Measurements from ENCODE around the gene POU3F1. TPM values are rescaled to one million over a fixed set of nuclear protein-coding genes. Genes with fewer than 3 reads are reported as not detected.

Gene POU3F1
- total and polyA plus RNA-seq, 2 of the 4 experiments (the other 2 are of a cell fraction): not detected

GRCh38 chr1:38029081-38029681 is 17.4 kb downstream of the POU3F1 start:
- ATAC-seq (ENCODE audit: low read depth) (peak; percentile 15; the same call in 1 of the 2 replicates), DNase-seq (no peak)
- dilution Hi-C loops (cut with HindIII; ENCODE audit: low sequenced_read_pairs, unreplicated experiment) (no loop called here), in situ Hi-C loops (cut with MboI; ENCODE audit: low sequenced_read_pairs) (loop anchor here (5.0 kb wide), 1 partner anchor 803 kb away; no protein-coding TSS in a partner anchor), intact Hi-C loops (cut with micrococcal nuclease) (loop anchor here (5.0 kb wide), 1 partner anchor 473 kb away; no protein-coding TSS in a partner anchor)
- peak overlapping the region; percentile 55; the same call in 1 of the 2 replicates for H3K14ac ChIP-seq (replicated peaks; ENCODE audit: low read depth, low read length)
- H4K8ac ChIP-seq (ENCODE audit: low read depth in 2 of 2, low read length in 2 of 2): peak overlapping the region; percentile 53 to 87; a peak in 3 of 4 replicates
- H4K5ac ChIP-seq (ENCODE audit: low read depth, low read length): no peak overlapping the region
- no peak overlapping the region; the same call in 1 of the 2 replicates for H3K4me2 ChIP-seq (ENCODE audit: low read depth, low read length)
- H2AFZ ChIP-seq (replicated peaks; ENCODE audit: low read length, poor library complexity): peak overlapping the region; percentile 89
- BruUV-seq (replicated peaks): no TSS peak
- no peak overlapping the region for H3K4me3 ChIP-seq (ENCODE audit: insufficient read depth, low read depth, low read length)
- peak overlapping the region; percentile 28 for H3K23ac ChIP-seq (ENCODE audit: low read depth, low read length)
- peak overlapping the region; percentile 55; the same call in 1 of the 2 replicates for H4K91ac ChIP-seq (ENCODE audit: insufficient read depth, low read depth, low read length)
- H3K18ac ChIP-seq (ENCODE audit: low read depth, low read length): no peak overlapping the region
- no peak overlapping the region for H3K27ac ChIP-seq (ENCODE audit: insufficient read depth, low read length)
- peaks cover 15% of the 10 kb centered on the region for H3K36me3 ChIP-seq (ENCODE audit: control insufficient read depth, insufficient read depth, low read length)
- H3K79me1 ChIP-seq (ENCODE audit: low read depth in 1 of 2, low read length in 2 of 2): no peaks in the 10 kb centered on the region
- H2AK9ac ChIP-seq (replicated peaks; ENCODE audit: low read depth, low read length, poor library complexity): peak overlapping the region; percentile 48
- no peak overlapping the region for H3K56ac ChIP-seq (ENCODE audit: extremely low read depth, insufficient read depth, low read length)
- H2BK20ac ChIP-seq (ENCODE audit: low read depth, low read length): peak overlapping the region; percentile 58; the same call in 1 of the 2 replicates
- TF ChIP-seq POLR2A (IDR thresholded peaks at IDR 0.05; ENCODE audit: low read depth, low read length) (no peak), MAFK (IDR thresholded peaks at IDR 0.05; ENCODE audit: low read depth, low read length) (no peak), RAD21 (IDR thresholded peaks at IDR 0.05; ENCODE audit: low read length) (no peak), NFE2L2 (IDR thresholded peaks at IDR 0.05; ENCODE audit: low read depth, low read length) (no peak), MAZ (IDR thresholded peaks at IDR 0.05; ENCODE audit: borderline replicate concordance, low read depth, low read length) (no peak), BHLHE40 (IDR thresholded peaks at IDR 0.05; ENCODE audit: low read depth, low read length) (no peak), RCOR1 (IDR thresholded peaks at IDR 0.05; ENCODE audit: insufficient replicate concordance, low read length) (no peak), RFX5 (IDR thresholded peaks at IDR 0.05; ENCODE audit: low read depth, low read length) (no peak), FOS (IDR thresholded peaks at IDR 0.05; ENCODE audit: low read depth, low read length) (no peak), CEBPB (IDR thresholded peaks at IDR 0.05; ENCODE audit: low read depth, low read length) (no peak), CHD1 (IDR thresholded peaks at IDR 0.05; ENCODE audit: low read depth, low read length) (no peak)
- TF ChIP-seq, protein P1, sequence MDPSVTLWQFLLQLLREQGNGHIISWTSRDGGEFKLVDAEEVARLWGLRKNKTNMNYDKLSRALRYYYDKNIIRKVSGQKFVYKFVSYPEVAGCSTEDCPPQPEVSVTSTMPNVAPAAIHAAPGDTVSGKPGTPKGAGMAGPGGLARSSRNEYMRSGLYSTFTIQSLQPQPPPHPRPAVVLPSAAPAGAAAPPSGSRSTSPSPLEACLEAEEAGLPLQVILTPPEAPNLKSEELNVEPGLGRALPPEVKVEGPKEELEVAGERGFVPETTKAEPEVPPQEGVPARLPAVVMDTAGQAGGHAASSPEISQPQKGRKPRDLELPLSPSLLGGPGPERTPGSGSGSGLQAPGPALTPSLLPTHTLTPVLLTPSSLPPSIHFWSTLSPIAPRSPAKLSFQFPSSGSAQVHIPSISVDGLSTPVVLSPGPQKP (IDR thresholded peaks at IDR 0.05; ENCODE audit: borderline replicate concordance, low read depth, low read length): no peak
- TF ChIP-seq, protein P2, sequence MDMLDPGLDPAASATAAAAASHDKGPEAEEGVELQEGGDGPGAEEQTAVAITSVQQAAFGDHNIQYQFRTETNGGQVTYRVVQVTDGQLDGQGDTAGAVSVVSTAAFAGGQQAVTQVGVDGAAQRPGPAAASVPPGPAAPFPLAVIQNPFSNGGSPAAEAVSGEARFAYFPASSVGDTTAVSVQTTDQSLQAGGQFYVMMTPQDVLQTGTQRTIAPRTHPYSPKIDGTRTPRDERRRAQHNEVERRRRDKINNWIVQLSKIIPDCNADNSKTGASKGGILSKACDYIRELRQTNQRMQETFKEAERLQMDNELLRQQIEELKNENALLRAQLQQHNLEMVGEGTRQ (IDR thresholded peaks at IDR 0.05; ENCODE audit: low read depth, low read length): no peak
- TF ChIP-seq, protein P3, sequence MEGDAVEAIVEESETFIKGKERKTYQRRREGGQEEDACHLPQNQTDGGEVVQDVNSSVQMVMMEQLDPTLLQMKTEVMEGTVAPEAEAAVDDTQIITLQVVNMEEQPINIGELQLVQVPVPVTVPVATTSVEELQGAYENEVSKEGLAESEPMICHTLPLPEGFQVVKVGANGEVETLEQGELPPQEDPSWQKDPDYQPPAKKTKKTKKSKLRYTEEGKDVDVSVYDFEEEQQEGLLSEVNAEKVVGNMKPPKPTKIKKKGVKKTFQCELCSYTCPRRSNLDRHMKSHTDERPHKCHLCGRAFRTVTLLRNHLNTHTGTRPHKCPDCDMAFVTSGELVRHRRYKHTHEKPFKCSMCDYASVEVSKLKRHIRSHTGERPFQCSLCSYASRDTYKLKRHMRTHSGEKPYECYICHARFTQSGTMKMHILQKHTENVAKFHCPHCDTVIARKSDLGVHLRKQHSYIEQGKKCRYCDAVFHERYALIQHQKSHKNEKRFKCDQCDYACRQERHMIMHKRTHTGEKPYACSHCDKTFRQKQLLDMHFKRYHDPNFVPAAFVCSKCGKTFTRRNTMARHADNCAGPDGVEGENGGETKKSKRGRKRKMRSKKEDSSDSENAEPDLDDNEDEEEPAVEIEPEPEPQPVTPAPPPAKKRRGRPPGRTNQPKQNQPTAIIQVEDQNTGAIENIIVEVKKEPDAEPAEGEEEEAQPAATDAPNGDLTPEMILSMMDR (conservative IDR thresholded peaks at IDR 0.05; ENCODE audit: low read depth, low read length): no peak
- no peak overlapping the region; the same call in 2 of the 3 replicates for H2BK15ac ChIP-seq (ENCODE audit: low read depth, low read length)
- peak overlapping the region; percentile 54; the same call in 1 of the 2 replicates for H2BK120ac ChIP-seq (ENCODE audit: low read depth, low read length)
- H2BK5ac ChIP-seq (ENCODE audit: low read depth, low read length, poor library complexity, severe bottlenecking): no peak overlapping the region
- CTCF ChIA-PET: interaction anchor here (1.9 kb wide), 1 partner anchor 805 kb away, joined by 5 read pairs; no protein-coding TSS in a partner anchor
- H3K9me1 ChIP-seq (ENCODE audit: insufficient read depth, low read length): no peaks in the 10 kb centered on the region
- H3K4ac ChIP-seq (ENCODE audit: low read depth, low read length): peak overlapping the region; percentile 85
- no peak overlapping the region; the same call in 1 of the 2 replicates for H2AK5ac ChIP-seq (ENCODE audit: low read depth, low read length)
- POLR2A ChIA-PET (ENCODE audit: unreplicated experiment): no interaction called here
- H3K9ac ChIP-seq (ENCODE audit: low read depth, low read length): peak overlapping the region; percentile 21; the same call in 1 of the 2 replicates
- 24% methylated on average over 14 of the region's 23 CpGs; no CpG with 5 or more reads in 1 of the 2 experiments for WGBS, 2 experiments (ENCODE audit: extremely low coverage in 2 of 2, insufficient read length in 1 of 2)
- H3K4me1 ChIP-seq (ENCODE audit: control insufficient read depth, insufficient read depth, low read length): peaks cover 18% of the 10 kb centered on the region; the same call in 1 of the 2 replicates
- no peaks in the 10 kb centered on the region for H4K20me1 ChIP-seq (ENCODE audit: insufficient read depth, low read length)
- peaks cover 2% of the 10 kb centered on the region; the same call in 1 of the 2 replicates for H3K27me3 ChIP-seq (ENCODE audit: control insufficient read depth, insufficient read depth, low read length)
- no peaks in the 10 kb centered on the region for H3K9me3 ChIP-seq (ENCODE audit: control insufficient read depth, insufficient read depth, low read length)
